RPMI8226 (cell line): ENCODE data around the gene GALNS.
"Not testable (repeated sequence)": the region's sequence is repeated elsewhere in the genome, so short reads cannot be mapped to it uniquely, and the experiment has no call there.

Experiments used
- DNase-seq: peaks from one replicate; pipeline ENCODE4 v3.0.0-alpha.2; 2015

GALNS gene

DNA sequence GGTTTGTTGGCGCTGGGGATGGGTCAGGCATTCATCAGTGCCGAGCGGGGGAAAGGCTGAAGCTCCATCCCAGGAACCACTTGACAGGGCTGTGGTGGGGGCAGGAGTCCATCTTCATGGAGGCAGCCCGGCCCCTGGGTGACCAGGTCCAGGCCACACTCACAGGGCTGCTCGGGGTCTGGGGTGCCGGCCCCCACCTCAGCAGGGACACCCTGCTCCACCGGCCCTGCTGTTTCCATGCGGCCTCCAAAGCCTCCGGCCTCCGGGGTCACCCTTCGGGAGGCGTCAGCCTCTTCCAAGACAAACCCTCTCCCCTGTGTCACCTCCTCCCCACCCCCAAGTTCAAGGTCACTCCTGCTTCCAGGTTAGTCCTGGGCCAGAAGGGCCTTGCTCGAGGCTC lies 22.1 kb downstream of the GALNS start:
- no peak for DNase-seq

GRCh38 chr16:88833086-88833485 lies 23.7 kb downstream of the GALNS start:
- DNase-seq: no peak

DNA sequence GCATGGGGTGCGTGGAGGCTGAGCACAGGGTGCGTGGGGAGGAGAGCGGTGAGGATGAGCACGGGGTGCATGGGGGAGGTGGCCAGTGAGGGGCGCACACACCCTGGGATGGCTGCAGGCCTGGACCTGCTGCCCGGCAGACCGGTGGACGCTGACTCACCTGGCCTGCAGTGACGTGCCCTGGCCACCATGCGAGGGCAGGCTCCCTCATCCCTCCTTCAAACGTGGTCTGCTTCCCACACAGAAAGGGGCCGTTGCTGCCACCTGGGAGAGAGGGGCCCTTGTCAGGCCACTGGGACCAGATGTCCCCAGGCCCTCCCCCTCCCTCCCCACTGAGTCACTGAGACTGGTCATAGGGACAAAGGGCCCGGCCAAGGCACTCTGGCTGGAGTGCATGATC lies 24.9 kb downstream of the GALNS start:
- no peak for DNase-seq

GRCh38 chr16:88830783-88831182 lies 26.0 kb downstream of the GALNS start:
- no peak for DNase-seq

DNA sequence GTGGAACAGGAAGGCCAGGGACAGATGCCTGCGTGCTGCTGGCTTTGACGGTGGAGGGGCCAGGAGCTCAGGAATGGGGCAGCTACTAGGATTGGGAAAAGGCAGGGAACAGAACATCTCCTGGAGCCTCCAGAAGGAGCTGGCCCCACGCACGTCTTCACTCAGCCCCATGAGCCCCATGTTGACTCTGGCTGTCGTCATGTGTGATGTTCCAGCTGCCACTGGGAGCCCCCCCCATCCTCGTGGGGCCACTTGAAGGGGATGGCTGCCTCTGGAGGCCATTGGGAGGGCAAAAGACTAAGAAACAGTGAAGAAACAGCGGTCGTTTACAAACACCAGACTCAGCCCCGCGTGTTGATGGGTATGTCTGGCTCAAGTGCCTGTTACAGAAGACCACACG lies 26.5 kb downstream of the GALNS start:
- DNase-seq: no peak

GRCh38 chr16:88828711-88829110 lies 28.0 kb downstream of the GALNS start:
- DNase-seq: no peak

GRCh38 chr16:88827727-88828126 lies 29.0 kb downstream of the GALNS start:
- no peak for DNase-seq

DNA sequence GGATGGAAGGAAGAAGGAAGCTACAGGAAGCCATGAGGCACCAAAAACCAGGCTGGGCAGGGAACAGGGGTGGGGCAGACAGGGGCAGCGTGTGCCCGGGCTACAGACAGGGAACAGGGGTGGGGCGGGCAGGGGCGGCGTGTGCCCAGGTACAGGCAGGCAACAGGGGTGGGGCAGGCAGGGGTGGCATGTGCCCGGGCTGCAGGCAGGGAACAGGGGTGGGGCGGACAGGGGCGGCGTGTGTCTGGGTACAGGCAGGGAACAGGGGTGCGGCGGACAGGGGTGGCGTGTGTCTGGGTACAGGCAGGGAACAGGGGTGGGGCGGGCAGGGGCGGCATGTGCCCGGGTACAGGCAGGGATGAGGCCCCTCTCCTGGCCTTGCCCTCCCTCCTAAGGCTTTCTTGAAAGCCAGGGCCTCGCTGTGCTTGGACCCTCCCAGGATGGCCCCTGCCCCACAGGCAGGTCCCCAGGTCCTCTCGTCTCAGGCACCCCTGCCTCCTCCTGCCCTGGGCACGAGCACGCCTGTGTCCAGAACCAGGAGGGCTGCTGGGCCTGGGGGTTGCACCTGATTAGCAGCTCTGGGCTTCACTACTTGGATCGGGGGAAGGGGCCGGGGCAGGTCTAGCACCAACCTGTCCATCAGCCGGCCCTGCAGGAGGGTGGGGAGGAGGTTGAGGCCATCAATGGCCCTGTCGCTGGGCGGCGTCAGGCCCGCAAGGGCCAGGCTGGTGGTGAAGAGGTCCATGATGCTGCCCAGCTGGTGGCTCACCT lies 30.5 kb downstream of the GALNS start:
- DNase-seq: no peak

DNA sequence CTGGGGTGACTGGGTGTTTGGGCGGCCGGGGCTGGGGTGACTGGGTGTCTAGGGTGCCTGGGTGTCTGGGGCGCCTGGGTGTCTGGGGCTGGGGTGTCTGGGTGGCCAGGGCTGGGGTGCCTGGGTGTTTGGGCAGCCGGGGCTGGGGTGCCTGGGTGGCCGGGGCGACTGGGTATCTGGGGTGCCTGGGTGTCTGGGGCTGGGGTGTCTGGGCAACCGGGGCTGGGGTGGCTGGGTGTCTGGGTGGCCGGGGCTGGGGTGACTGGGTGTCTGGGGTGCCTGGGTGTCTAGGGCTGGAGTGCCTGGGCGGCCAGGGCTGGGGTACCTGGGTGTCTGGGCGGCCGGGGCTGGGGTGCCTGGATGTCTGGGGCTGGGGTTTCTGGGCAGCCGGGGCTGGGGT lies 31.6 kb downstream of the GALNS start:
- DNase-seq: no peak

- DNase-seq: no peak
Observed at GRCh38 chr16:88824256-88825077, 32.3 kb downstream of the GALNS start.

GRCh38 chr16:88823646-88824045 lies 33.1 kb downstream of the GALNS start:
- not testable (repeated sequence) for DNase-seq

DNA sequence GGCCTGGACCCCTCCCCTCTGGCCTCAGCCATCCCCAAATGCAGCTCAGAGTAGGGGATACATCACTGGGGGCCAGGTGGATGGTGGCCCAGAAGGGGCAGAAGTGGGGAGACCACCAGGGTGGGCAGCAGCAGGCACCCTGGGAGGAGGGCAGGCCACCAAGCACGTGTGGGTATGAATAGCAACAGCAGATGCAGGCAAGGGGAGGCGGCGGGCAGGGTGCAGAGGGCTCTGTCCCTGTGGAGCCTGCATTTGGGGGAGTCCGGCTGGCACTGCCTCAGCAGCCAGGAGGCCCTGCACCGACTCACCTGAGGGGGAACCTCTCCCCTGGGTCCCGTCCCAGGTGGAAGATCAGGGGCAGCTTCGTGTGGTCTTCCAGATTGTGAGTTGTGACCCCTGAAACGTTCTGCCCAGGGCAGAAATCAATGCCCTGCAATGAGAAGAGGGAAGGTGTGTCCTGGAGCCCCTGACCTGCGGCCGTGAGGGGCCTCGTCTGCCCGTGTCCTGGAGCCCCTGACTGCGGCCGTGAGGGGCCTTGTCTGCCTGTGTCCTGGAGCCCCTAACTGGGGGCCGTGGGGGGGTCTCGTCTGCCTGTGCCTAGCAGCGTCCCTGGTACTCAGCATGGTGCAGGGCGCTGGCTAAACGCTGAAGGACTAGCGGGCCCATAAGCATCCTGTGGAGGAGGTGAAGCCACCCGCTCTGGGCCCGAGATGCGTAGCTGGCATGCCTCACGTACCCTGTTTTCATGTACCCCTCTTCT lies 34.3 kb downstream of the GALNS start:
- DNase-seq: no peak

DNA sequence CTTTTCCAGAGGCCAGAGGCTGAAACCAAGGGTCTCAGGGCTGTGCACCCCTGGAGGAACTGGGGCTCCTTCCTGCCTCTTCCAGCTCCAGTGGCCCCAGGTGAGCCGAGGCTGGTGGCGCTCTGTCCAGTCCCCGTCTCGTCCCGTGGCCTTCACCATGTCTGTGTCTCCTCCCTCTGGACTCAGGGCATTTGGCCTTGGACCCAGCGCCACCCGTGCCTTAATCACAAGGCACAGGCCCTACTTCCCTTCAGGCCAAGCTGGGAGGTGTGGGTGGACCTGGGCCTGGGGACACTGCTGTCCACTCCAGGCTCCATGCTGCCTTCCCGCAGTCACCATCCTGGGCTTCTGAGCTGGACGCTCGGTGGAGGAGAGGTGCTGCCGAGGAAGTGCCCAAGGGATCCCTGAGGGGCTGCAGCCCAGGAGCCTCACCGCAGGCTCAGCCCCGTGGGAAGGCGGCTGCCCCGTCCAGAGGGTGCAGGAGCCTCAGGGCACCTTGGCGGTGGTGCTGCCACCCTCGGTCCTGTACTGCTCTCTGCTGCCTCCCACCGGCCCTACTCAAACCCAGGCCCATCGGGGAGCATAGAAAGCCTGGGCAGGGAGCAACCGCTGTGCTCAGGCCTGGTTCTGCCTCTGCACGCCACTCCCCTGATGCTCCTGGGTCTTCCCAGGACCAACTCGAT lies 35.4 kb downstream of the GALNS start:
- no peak for DNase-seq

GRCh38 chr16:88820385-88821025 lies 36.2 kb downstream of the GALNS start:
- no peak for DNase-seq

GRCh38 chr16:88819126-88819525 lies 37.6 kb downstream of the GALNS start:
- DNase-seq: no peak

DNA sequence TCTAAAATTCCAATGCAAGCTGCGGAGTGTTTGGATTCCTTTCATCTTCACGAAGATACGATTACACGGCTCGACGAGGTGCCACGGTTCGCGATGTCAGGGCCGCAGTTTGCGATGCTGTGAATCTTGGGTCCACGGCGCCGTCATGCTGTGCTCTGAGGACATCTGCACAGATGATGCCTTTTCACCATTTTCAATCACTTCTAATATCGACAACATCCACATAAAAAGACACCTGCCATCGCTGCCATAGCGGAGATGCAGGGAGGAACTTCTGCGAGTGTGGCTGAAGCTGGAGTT lies 38.2 kb downstream of the GALNS start:
- DNase-seq: no peak

GRCh38 chr16:88817785-88818574 lies 38.8 kb downstream of the GALNS start:
- DNase-seq: no peak

GRCh38 chr16:88816736-88817535 lies 39.8 kb downstream of the GALNS start:
- DNase-seq: no peak

GRCh38 chr16:88815901-88816589 lies 40.7 kb downstream of the GALNS start:
- DNase-seq: peak; percentile 69

- no peak for DNase-seq
Observed at GRCh38 chr16:88815227-88815626, 41.5 kb downstream of the GALNS start.
